ENCODE data around the gene CIAO2B. TPM values are rescaled to one million over a fixed set of nuclear protein-coding genes. Genes with fewer than 3 reads are reported as not detected.

Gene CIAO2B
- total RNA-seq, 1 experiment from 2014 or later = 119 TPM

- Mint-ChIP-seq H3K27me3 (ENCODE audit: insufficient read depth, unreplicated experiment) (no peaks in the 10 kb centered on the region), H3K36me3 (ENCODE audit: insufficient read depth, unreplicated experiment) (peaks cover 54% of the 10 kb centered on the region), H3K9me3 (ENCODE audit: unreplicated experiment) (no peaks in the 10 kb centered on the region), H3K27ac (ENCODE audit: unreplicated experiment) (no peak overlapping the region), H3K4me3 (ENCODE audit: unreplicated experiment) (no peak overlapping the region), H3K4me1 (ENCODE audit: low read depth, unreplicated experiment) (peaks cover 18% of the 10 kb centered on the region)
- Histone ChIP-seq H3K27me3 (replicated peaks; ENCODE audit: control insufficient read depth, insufficient read depth, low read length) (no peaks in the 10 kb centered on the region), H3K9me3 (no peaks in the 10 kb centered on the region), H3K4me1 (peaks cover 20% of the 10 kb centered on the region), H3K36me3 (ENCODE audit: control insufficient read depth, insufficient read depth, low read length) (peaks cover 2% of the 10 kb centered on the region), H3K4me3 (ENCODE audit: low read depth, low read length) (no peak overlapping the region)
- TF ChIP-seq CTCF (IDR thresholded peaks at IDR 0.05; ENCODE audit: insufficient read depth in 1 of 2, low read depth in 1 of 2, low read length in 1 of 2, severe bottlenecking in 1 of 2, unreplicated experiment in 1 of 2) = no peak
- POLR2A ChIA-PET = no interaction called here
- CTCF ChIA-PET = interaction anchor here (1.3 kb wide), 1 partner anchor 18 kb away, joined by 4 read pairs; no protein-coding TSS in a partner anchor
- intact Hi-C loops (cut with micrococcal nuclease; ENCODE audit: unreplicated experiment) = no loop called here
- BruUV-seq (replicated peaks) = no TSS peak
- no peak for DNase-seq
These were observed 44.6 kb downstream of the CIAO2B start for GRCh38 chr16:66889622-66890021.

- Mint-ChIP-seq H3K36me3 (ENCODE audit: insufficient read depth, unreplicated experiment) (peaks cover 61% of the 10 kb centered on the region), H3K27me3 (ENCODE audit: insufficient read depth, unreplicated experiment) (no peaks in the 10 kb centered on the region), H3K4me3 (ENCODE audit: unreplicated experiment) (no peak overlapping the region), H3K27ac (ENCODE audit: unreplicated experiment) (no peak overlapping the region), H3K4me1 (ENCODE audit: low read depth, unreplicated experiment) (peaks cover 18% of the 10 kb centered on the region), H3K9me3 (ENCODE audit: unreplicated experiment) (no peaks in the 10 kb centered on the region)
- Histone ChIP-seq H3K4me3 (ENCODE audit: low read depth, low read length) (no peak overlapping the region), H3K4me1 (peaks cover 20% of the 10 kb centered on the region), H3K27me3 (replicated peaks; ENCODE audit: control insufficient read depth, insufficient read depth, low read length) (no peaks in the 10 kb centered on the region), H3K36me3 (ENCODE audit: control insufficient read depth, insufficient read depth, low read length) (peaks cover 5% of the 10 kb centered on the region), H3K9me3 (no peaks in the 10 kb centered on the region)
- no peak for DNase-seq
- ChIA-PET POLR2A (no interaction called here), CTCF (interaction anchor here (0.6 kb wide), 1 partner anchor 21 kb away, joined by 3 read pairs; no protein-coding TSS in a partner anchor)
- no TSS peak for BruUV-seq (replicated peaks)
- no peak for TF ChIP-seq CTCF (IDR thresholded peaks at IDR 0.05; ENCODE audit: insufficient read depth in 1 of 2, low read depth in 1 of 2, low read length in 1 of 2, severe bottlenecking in 1 of 2, unreplicated experiment in 1 of 2)
- intact Hi-C loops (cut with micrococcal nuclease; ENCODE audit: unreplicated experiment) = no loop called here
These were observed 45.3 kb downstream of the CIAO2B start for GRCh38 chr16:66888647-66889615.

DNA sequence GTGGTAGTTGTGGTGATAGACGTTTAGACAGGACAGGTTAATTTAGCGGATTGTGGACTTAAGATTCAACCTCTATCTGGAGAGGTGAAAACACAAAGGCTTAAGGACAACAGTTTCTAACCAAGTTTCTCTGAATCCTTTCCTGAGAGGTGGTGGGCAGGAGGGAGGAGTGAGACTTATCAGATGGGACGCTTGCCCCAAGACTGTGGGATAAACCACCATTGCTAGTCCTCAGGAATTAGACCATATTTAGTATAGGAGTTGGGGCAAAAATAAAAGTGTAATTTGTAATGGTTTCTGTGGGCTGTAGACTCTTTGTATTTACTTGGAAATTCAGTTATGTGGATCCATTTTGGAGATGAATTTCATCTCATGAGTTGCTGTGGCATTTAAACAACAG, 47.3 kb downstream of the CIAO2B start:
- no peak for DNase-seq
- H3K4me1 ChIP-seq = peaks cover 21% of the 10 kb centered on the region
- H3K9me3 ChIP-seq = no peaks in the 10 kb centered on the region
- TF ChIP-seq CTCF (IDR thresholded peaks at IDR 0.05; ENCODE audit: insufficient read depth in 1 of 2, low read depth in 1 of 2, low read length in 1 of 2, severe bottlenecking in 1 of 2, unreplicated experiment in 1 of 2) = no peak
- intact Hi-C loops (cut with micrococcal nuclease; ENCODE audit: unreplicated experiment) = no loop called here
- peaks cover 18% of the 10 kb centered on the region for H3K4me1 Mint-ChIP-seq (ENCODE audit: low read depth, unreplicated experiment)
- peaks cover 5% of the 10 kb centered on the region for H3K36me3 ChIP-seq (ENCODE audit: control insufficient read depth, insufficient read depth, low read length)
- H3K27me3 ChIP-seq (replicated peaks; ENCODE audit: control insufficient read depth, insufficient read depth, low read length) = no peaks in the 10 kb centered on the region
- no peaks in the 10 kb centered on the region for H3K27me3 Mint-ChIP-seq (ENCODE audit: insufficient read depth, unreplicated experiment)
- no peak overlapping the region for H3K4me3 ChIP-seq (ENCODE audit: low read depth, low read length)
- BruUV-seq (replicated peaks) = no TSS peak
- CTCF ChIA-PET = interaction anchor here (0.7 to 1.7 kb wide), 2 partner anchors 9 to 14 kb away, joined by 3 to 5 read pairs; no protein-coding TSS in a partner anchor
- H3K36me3 Mint-ChIP-seq (ENCODE audit: insufficient read depth, unreplicated experiment) = peaks cover 53% of the 10 kb centered on the region
- POLR2A ChIA-PET = no interaction called here
- H3K27ac Mint-ChIP-seq (ENCODE audit: unreplicated experiment) = peak overlapping the region; percentile 43
- H3K4me3 Mint-ChIP-seq (ENCODE audit: unreplicated experiment) = no peak overlapping the region
- no peaks in the 10 kb centered on the region for H3K9me3 Mint-ChIP-seq (ENCODE audit: unreplicated experiment)

Data from Caco-2 (cell line).